Keratinocyte (primary cell): ENCODE measurements around the gene TCFL5.

Experiments used
- CTCF ChIP-seq, 3 experiments: IDR thresholded peaks in 1 of 3; conservative IDR thresholded peaks in 1 of 3; optimal IDR thresholded peaks in 1 of 3; 2 replicates in 2 of 3; 3 replicates in 1 of 3; pipeline versions ENCODE3 to v1.5.1; 2011; ENCODE audit warnings: low read length in 3 of 3, mild to moderate bottlenecking in 3 of 3, moderate library complexity in 2 of 3, control low read depth in 1 of 3, inconsistent platforms in 1 of 3; ENCODE audit not compliant: insufficient read depth in 2 of 3; ENCODE audit errors: extremely low read depth in 1 of 3
- EZH2 ChIP-seq: IDR thresholded peaks from one replicate; pipeline ENCODE4 v1.6.1; 2012; ENCODE audit warnings: inconsistent platforms, mild to moderate bottlenecking, low read length, moderate library complexity

- TF ChIP-seq CTCF (optimal IDR thresholded peaks at IDR 0.05 in 1 of 3, IDR thresholded peaks at IDR 0.05 in 1 of 3, conservative IDR thresholded peaks at IDR 0.05 in 1 of 3; ENCODE audit: extremely low read depth in 1 of 3, insufficient read depth in 2 of 3, low read length in 3 of 3) (no peak), EZH2 (no peak)
Measured at GRCh38 chr20:62889871-62890270, 28.2 kb upstream of the TCFL5 start.
